ENCODE results near the gene ST8SIA4. TPM values are rescaled to one million over a fixed set of nuclear protein-coding genes. Genes with fewer than 3 reads are reported as not detected.
"Not testable (repeated sequence)": the region's sequence is repeated elsewhere in the genome, so short reads cannot be mapped to it uniquely, and the experiment has no call there.

The ST8SIA4 gene
- total RNA-seq, 2 donors from 2014 or later = 25.2 to 47.0 TPM

DNA sequence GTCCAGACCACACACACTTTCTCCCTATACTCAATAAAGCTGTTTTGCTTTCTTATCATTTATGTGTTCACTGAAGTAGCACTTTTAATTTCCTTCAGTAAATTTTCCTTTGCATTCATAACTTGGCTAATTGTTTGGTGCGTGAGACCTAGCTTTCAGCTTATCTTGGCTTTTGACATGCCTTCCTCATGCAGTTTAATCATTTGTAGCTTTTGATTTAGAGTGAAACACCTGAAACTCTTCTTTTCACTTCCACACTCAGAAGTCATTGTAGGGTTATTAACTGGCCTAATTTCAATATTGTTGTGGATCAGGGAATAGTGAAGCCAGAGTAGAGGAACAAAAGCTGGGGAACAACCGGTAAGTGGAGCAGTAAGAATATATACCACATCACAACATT is 114.7 kb downstream of the ST8SIA4 start:
- Mint-ChIP-seq H3K36me3 (ENCODE audit: low read depth) (no peaks in the 10 kb centered on the region), H3K4me3 (no peak overlapping the region), H3K4me1 (peaks cover 18% of the 10 kb centered on the region), H3K27ac (no peak overlapping the region), H3K9me3 (peaks cover 30% of the 10 kb centered on the region), H3K27me3 (ENCODE audit: insufficient read depth) (peaks cover 3% of the 10 kb centered on the region)
- Histone ChIP-seq H3K4me1 (ENCODE audit: control insufficient read depth, insufficient read depth, low read length) (no peaks in the 10 kb centered on the region), H3K36me3 (ENCODE audit: control insufficient read depth, insufficient read depth, low read length) (no peaks in the 10 kb centered on the region), H3K4me3 (ENCODE audit: low read length) (no peak overlapping the region), H3K27me3 (ENCODE audit: control insufficient read depth, insufficient read depth, low read length, poor library complexity, severe bottlenecking) (no peaks in the 10 kb centered on the region), H3K9me3 (ENCODE audit: control insufficient read depth, low read length) (no peaks in the 10 kb centered on the region), H3K27ac (ENCODE audit: low read depth, low read length) (no peak overlapping the region), H3K9ac (ENCODE audit: extremely low read depth, low read length, poor library complexity, severe bottlenecking) (no peak overlapping the region)
- TF ChIP-seq, protein P1, sequence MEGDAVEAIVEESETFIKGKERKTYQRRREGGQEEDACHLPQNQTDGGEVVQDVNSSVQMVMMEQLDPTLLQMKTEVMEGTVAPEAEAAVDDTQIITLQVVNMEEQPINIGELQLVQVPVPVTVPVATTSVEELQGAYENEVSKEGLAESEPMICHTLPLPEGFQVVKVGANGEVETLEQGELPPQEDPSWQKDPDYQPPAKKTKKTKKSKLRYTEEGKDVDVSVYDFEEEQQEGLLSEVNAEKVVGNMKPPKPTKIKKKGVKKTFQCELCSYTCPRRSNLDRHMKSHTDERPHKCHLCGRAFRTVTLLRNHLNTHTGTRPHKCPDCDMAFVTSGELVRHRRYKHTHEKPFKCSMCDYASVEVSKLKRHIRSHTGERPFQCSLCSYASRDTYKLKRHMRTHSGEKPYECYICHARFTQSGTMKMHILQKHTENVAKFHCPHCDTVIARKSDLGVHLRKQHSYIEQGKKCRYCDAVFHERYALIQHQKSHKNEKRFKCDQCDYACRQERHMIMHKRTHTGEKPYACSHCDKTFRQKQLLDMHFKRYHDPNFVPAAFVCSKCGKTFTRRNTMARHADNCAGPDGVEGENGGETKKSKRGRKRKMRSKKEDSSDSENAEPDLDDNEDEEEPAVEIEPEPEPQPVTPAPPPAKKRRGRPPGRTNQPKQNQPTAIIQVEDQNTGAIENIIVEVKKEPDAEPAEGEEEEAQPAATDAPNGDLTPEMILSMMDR (conservative IDR thresholded peaks at IDR 0.05) = no peak
- no peak for DNase-seq
- WGBS, 2 experiments (ENCODE audit: insufficient coverage in 1 of 2, insufficient read length in 1 of 2) = 90 to 91% methylated on average over 1 to 2 of the region's 2 CpGs

DNA sequence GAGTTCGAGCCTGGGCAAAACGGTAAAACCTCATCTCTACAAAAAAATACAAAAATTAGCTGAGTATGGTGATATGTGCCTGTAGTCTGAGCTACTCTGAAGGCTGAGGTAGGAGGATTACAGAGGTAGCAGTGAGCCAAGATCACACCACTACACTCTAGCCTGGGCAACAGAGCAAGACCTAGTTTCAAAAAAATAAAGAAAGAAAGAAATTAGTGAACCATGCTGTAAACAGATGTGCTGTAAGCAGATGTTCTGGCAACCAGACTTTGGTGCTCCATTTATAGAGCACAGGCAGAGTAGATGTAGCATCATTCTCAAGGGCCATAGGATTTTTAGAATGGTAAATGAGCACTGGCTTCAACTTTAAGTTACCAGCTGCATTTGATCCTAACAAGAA is 115.4 kb downstream of the ST8SIA4 start:
- WGBS, 2 experiments (ENCODE audit: insufficient coverage in 1 of 2, insufficient read length in 1 of 2) = 85% methylated on average over 2 of the region's 2 CpGs; no CpG with 5 or more reads in 1 of the 2 experiments
- Histone ChIP-seq H3K36me3 (ENCODE audit: control insufficient read depth, insufficient read depth, low read length) (no peaks in the 10 kb centered on the region), H3K4me3 (ENCODE audit: low read length) (no peak overlapping the region), H3K27ac (ENCODE audit: low read depth, low read length) (no peak overlapping the region), H3K27me3 (ENCODE audit: control insufficient read depth, insufficient read depth, low read length, poor library complexity, severe bottlenecking) (no peaks in the 10 kb centered on the region), H3K9me3 (ENCODE audit: control insufficient read depth, low read length) (no peaks in the 10 kb centered on the region), H3K4me1 (ENCODE audit: control insufficient read depth, insufficient read depth, low read length) (no peaks in the 10 kb centered on the region), H3K9ac (ENCODE audit: extremely low read depth, low read length, poor library complexity, severe bottlenecking) (no peak overlapping the region)
- H3K36me3 Mint-ChIP-seq (ENCODE audit: low read depth) = no peaks in the 10 kb centered on the region
- no peak overlapping the region for H3K4me3 Mint-ChIP-seq
- TF ChIP-seq, protein P1 (conservative IDR thresholded peaks at IDR 0.05) = no peak
- no peak for DNase-seq
- H3K27me3 Mint-ChIP-seq (ENCODE audit: insufficient read depth) = peaks cover 3% of the 10 kb centered on the region
- H3K9me3 Mint-ChIP-seq = peaks cover 30% of the 10 kb centered on the region
- peaks cover 18% of the 10 kb centered on the region for H3K4me1 Mint-ChIP-seq
- no peak overlapping the region for H3K27ac Mint-ChIP-seq

DNA sequence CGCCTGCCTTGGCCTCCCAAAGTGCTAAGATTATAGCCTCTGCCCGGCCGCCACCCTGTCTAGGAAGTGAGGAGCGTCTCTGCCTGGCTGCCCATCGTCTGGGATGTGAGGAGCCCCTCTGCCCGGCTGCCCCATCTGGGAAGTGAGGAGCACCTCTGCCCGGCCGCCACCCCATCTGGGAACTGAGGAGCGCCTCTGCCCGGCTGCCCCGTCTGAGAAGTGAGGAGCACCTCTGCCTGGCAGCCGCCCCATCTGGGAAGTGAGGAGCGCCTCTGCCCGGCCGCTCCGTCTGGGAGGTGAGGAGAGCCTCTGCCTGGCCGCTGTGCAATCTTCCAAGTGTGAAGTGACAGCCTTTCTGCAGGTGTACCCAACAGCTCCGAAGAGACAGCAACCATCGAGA is 117.5 kb downstream of the ST8SIA4 start:
- WGBS, 2 experiments (ENCODE audit: insufficient coverage in 1 of 2, insufficient read length in 1 of 2) = 96 to 97% methylated on average over 4 to 19 of the region's 19 CpGs
- Mint-ChIP-seq H3K4me1 (peaks cover 13% of the 10 kb centered on the region), H3K9me3 (peaks cover 30% of the 10 kb centered on the region)
- H3K36me3 Mint-ChIP-seq (ENCODE audit: low read depth); H3K4me3 ChIP-seq (ENCODE audit: low read length); H3K9ac ChIP-seq (ENCODE audit: extremely low read depth, low read length, poor library complexity, severe bottlenecking); H3K4me1 ChIP-seq (ENCODE audit: control insufficient read depth, insufficient read depth, low read length); DNase-seq; H3K4me3 Mint-ChIP-seq; H3K27me3 ChIP-seq (ENCODE audit: control insufficient read depth, insufficient read depth, low read length, poor library complexity, severe bottlenecking); H3K27me3 Mint-ChIP-seq (ENCODE audit: insufficient read depth); H3K36me3 ChIP-seq (ENCODE audit: control insufficient read depth, insufficient read depth, low read length); H3K9me3 ChIP-seq (ENCODE audit: control insufficient read depth, low read length); H3K27ac Mint-ChIP-seq; H3K27ac ChIP-seq (ENCODE audit: low read depth, low read length): not testable (repeated sequence)

DNA sequence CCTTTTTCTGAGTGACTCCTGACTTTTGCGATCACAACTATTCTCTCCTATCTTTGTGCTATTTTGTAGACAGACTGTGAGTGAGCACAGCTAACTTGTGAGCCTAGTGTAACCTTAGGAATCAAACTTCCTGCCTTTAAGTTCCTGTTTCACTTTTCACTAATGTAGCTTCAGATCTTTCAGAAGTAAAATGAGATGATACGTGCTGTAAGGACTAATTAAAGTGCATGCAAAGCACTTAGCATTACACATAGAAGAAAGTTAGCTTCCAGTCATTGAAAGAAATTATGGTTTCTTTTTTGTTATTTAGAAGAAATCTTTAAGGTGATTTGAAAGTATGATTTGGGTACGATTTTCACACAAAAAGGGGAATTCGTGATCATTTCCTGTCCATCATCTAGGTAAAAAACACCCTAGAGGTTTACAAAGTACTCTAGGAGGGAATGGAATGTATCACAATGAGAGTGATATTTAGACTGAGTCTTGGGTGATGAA is 122.7 kb downstream of the ST8SIA4 start:
- Mint-ChIP-seq H3K36me3 (ENCODE audit: low read depth) (no peaks in the 10 kb centered on the region), H3K27ac (no peak overlapping the region), H3K4me3 (no peak overlapping the region), H3K9me3 (peaks cover 18% of the 10 kb centered on the region), H3K27me3 (ENCODE audit: insufficient read depth) (peaks cover 3% of the 10 kb centered on the region), H3K4me1 (no peaks in the 10 kb centered on the region)
- Histone ChIP-seq H3K9ac (ENCODE audit: extremely low read depth, low read length, poor library complexity, severe bottlenecking) (no peak overlapping the region), H3K36me3 (ENCODE audit: control insufficient read depth, insufficient read depth, low read length) (no peaks in the 10 kb centered on the region), H3K27me3 (ENCODE audit: control insufficient read depth, insufficient read depth, low read length, poor library complexity, severe bottlenecking) (no peaks in the 10 kb centered on the region), H3K4me1 (ENCODE audit: control insufficient read depth, insufficient read depth, low read length) (no peaks in the 10 kb centered on the region), H3K4me3 (ENCODE audit: low read length) (no peak overlapping the region), H3K27ac (ENCODE audit: low read depth, low read length) (no peak overlapping the region), H3K9me3 (ENCODE audit: control insufficient read depth, low read length) (no peaks in the 10 kb centered on the region)
- no peak for DNase-seq
- TF ChIP-seq, protein P1 (conservative IDR thresholded peaks at IDR 0.05) = no peak
- WGBS, 2 experiments (ENCODE audit: insufficient coverage in 1 of 2, insufficient read length in 1 of 2) = 88 to 95% methylated on average over 3 to 4 of the region's 4 CpGs
